Esophagus squamous epithelium (tissue), 5 donors: ENCODE results near the gene GPD1. TPM values are rescaled to one million over a fixed set of nuclear protein-coding genes. Genes with fewer than 3 reads are reported as not detected.
A peak's percentile ranks its signal among the peaks of the same experiment; 100 is the strongest.

ENCODE experiments used
- DNase-seq: peaks from one replicate; lab custom pipeline; 2025; lab: John Stamatoyannopoulos, UW
- H3K27ac ChIP-seq, 4 donors: fragments of 200-600 bp; sonication (generic); one replicate each; pipeline ENCODE4 v1.5.1; 2016 to 2019; ENCODE audit warnings: mild to moderate bottlenecking in 1 of 4
- H3K27me3 ChIP-seq, 4 donors: fragments of 200-600 bp; sonication (generic); 1 replicate in 3 of 4; 2 replicates in 1 of 4; pipeline versions ENCODE4 v1.5.1 to v1.6.0; 2017 to 2021; ENCODE audit warnings: antibody characterized with exemption in 1 of 4
- H3K36me3 ChIP-seq, 3 donors: fragments of 200-600 bp; sonication (generic); one replicate each; pipeline ENCODE4 v1.5.1; 2016 to 2019
- H3K4me1 ChIP-seq, 3 donors: fragments of 200-600 bp; sonication (generic); one replicate each; pipeline ENCODE4 v1.5.1; 2017 to 2019
- H3K4me3 ChIP-seq, 4 donors: fragments of 200-600 bp; sonication (generic); 1 replicate in 3 of 4; 2 replicates in 1 of 4; pipeline ENCODE4 v1.5.1; 2016 to 2019; ENCODE audit warnings: mild to moderate bottlenecking in 2 of 4, moderate library complexity in 1 of 4
- H3K9me3 ChIP-seq, 3 donors: fragments of 200-600 bp; sonication (generic); one replicate each; pipeline ENCODE4 v1.5.1; 2016 to 2019
- CTCF ChIP-seq, 6 experiments: fragments of 450-650 bp in 4 of 6; fragments of 200-600 bp in 2 of 6; sonication (generic) in 2 of 6; IDR thresholded peaks; one replicate each; pipeline ENCODE4 v1.5.1; 2016 to 2019; ENCODE audit warnings: antibody characterized with exemption in 6 of 6, mild to moderate bottlenecking in 4 of 6, moderate library complexity in 4 of 6
- POLR2A ChIP-seq, 4 donors: fragments of 450-650 bp; IDR thresholded peaks; one replicate each; pipeline ENCODE4 v1.6.1; 2017; ENCODE audit warnings: antibody characterized with exemption in 4 of 4, mild to moderate bottlenecking in 4 of 4, moderate library complexity in 3 of 4
- WGBS, 2 donors: methylation state at CpG; one replicate each; pipeline ENCODE4 v1.1.5; 2018; 5-methylcytosine and 5-hydroxymethylcytosine counted together
- intact Hi-C: fragments of 100-400 bp; cut with DNase I; formaldehyde crosslinking; loops from one replicate; pipeline ENCODE4 v1.15.0; 2022
- total RNA-seq, 4 donors: library from RNA; depleted of rRNA; stranded (reverse); fragments of >200 nt; gene quantifications; one replicate each; pipeline ENCODE4 v1.1.0, GENCODE V29; 2016
- donor health status: DM: yes; HTN: yes; CAD: no.

Gene GPD1
- total RNA-seq, 4 donors from 2014 or later: 0.38 to 0.53 (median 0.44) TPM; not detected in 1

GRCh38 chr12:50061171-50061570 is 42.6 kb upstream of the GPD1 start:
- Histone ChIP-seq H3K9me3 (no peaks in the 10 kb centered on the region), H3K36me3 (no peaks in the 10 kb centered on the region), H3K27me3 (peaks cover 0 to 33% (median 0%) of the 10 kb centered on the region in 4 donors), H3K4me3 (no peak overlapping the region), H3K4me1 (peaks cover 15 to 33% (median 16%) of the 10 kb centered on the region in 3 donors), H3K27ac (no peak overlapping the region)
- 91 to 93% methylated on average over 2 of the region's 2 CpGs for WGBS, 2 donors
- DNase-seq: no peak
- TF ChIP-seq POLR2A (IDR thresholded peaks at IDR 0.05): no peak
- TF ChIP-seq CTCF (IDR thresholded peaks at IDR 0.05): no peak
- intact Hi-C loops: loop anchor here (5.0 kb wide), 1 partner anchor 284 kb away; no protein-coding TSS in a partner anchor

- Histone ChIP-seq H3K27ac (no peak overlapping the region), H3K4me3 (no peak overlapping the region), H3K27me3 (peaks cover 0 to 24% (median 0%) of the 10 kb centered on the region in 4 donors), H3K36me3 (no peaks in the 10 kb centered on the region), H3K9me3 (no peaks in the 10 kb centered on the region), H3K4me1 (peaks cover 5 to 23% (median 7%) of the 10 kb centered on the region in 3 donors)
- intact Hi-C loops: loop anchor here (5.0 kb wide), 1 partner anchor 285 kb away; no protein-coding TSS in a partner anchor
- no peak for DNase-seq
- WGBS, 2 donors: 43 to 57% methylated on average over 1 to 3 of the region's 6 CpGs
- TF ChIP-seq CTCF (IDR thresholded peaks at IDR 0.05) (no peak), POLR2A (IDR thresholded peaks at IDR 0.05) (no peak)
Measured at GRCh38 chr12:50061946-50062686, 41.7 kb upstream of the GPD1 start.

GRCh38 chr12:50062728-50063460 is 40.9 kb upstream of the GPD1 start:
- Histone ChIP-seq H3K4me1 (peaks cover 3 to 18% (median 4%) of the 10 kb centered on the region in 3 donors), H3K27ac (no peak overlapping the region), H3K36me3 (no peaks in the 10 kb centered on the region), H3K27me3 (peaks cover 0 to 18% (median 0%) of the 10 kb centered on the region in 4 donors), H3K4me3 (no peak overlapping the region), H3K9me3 (no peaks in the 10 kb centered on the region)
- no peak for DNase-seq
- no peak for TF ChIP-seq CTCF (IDR thresholded peaks at IDR 0.05)
- TF ChIP-seq POLR2A (IDR thresholded peaks at IDR 0.05): no peak
- WGBS, 2 donors: 59 to 67% methylated on average over 2 to 4 of the region's 5 CpGs
- intact Hi-C loops: loop anchor here (5.0 kb wide), 1 partner anchor 286 kb away; no protein-coding TSS in a partner anchor

GRCh38 chr12:50065726-50066310 is 38.0 kb upstream of the GPD1 start:
- H3K36me3 ChIP-seq: no peaks in the 10 kb centered on the region
- peak overlapping the region in 2 of 4 donors; percentile 3 to 21 for H3K27ac ChIP-seq
- H3K4me1 ChIP-seq: peaks cover 0 to 22% (median 4%) of the 10 kb centered on the region in 3 donors
- no peaks in the 10 kb centered on the region for H3K27me3 ChIP-seq
- DNase-seq: no peak
- no peaks in the 10 kb centered on the region for H3K9me3 ChIP-seq
- intact Hi-C loops: no loop called here
- H3K4me3 ChIP-seq: no peak overlapping the region
- TF ChIP-seq CTCF (IDR thresholded peaks at IDR 0.05) (no peak), POLR2A (IDR thresholded peaks at IDR 0.05) (no peak)
- 85 to 88% methylated on average over 1 to 3 of the region's 3 CpGs for WGBS, 2 donors
